GM18507 (cell line): ENCODE results near the gene RAB38.
A peak's percentile ranks its signal among the peaks of the same experiment; 100 is the strongest.

Experiments
- DNase-seq: peaks from one replicate; pipeline ENCODE4 v3.0.0; 2011; ENCODE audit warnings: low read depth; ENCODE audit not compliant: insufficient read length; ENCODE audit errors: extremely low spot score
- FAIRE-seq: peaks from 2 replicates; lab custom pipeline; 2011; peaks lifted over from hg19 to GRCh38; lab: Jason Lieb, UNC

The RAB38 gene

DNA sequence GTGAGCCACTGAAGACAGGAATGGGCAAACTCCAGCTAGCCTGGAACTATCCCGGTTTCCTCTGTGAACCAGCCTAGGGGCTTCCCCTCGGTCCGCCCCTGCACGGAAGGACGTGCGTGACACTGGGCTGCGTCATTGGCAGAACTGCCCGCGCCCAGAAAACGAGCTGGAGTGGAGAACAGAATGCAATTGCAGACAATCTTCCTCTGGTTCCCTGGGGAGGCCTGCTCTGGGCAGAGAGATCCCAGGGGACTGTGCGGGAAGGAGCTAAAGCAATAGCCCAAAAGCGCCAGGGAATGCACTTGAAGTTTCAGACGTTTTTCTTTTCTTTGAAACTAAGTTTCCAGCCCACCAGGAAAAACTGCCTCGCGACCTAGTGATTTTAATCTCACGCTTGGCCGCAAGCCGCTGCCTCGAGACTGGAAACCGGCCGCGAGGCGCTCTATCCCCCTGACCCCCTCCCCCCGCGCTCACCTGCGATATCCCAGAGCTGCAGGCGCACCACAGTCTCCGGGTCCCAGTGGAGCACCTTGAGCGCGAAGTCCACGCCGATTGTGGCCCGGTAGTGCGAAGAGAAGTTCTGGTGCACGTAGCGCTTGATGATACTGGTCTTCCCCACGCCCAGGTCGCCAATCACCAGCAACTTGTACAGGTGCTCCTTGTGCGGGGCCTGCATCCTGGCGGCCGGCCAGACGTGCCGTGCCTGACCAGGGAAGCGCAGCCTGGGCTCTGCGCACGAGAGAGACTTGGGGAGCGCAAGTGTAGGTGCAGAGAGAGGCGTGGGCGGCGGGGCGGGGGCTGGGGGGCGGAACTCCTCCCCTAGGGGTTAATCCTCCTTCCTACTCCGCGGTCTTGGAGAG lies at the start of gene RAB38:
Gene RAB38, minus strand, starts transcription at position 735 of the 860 bp plus-strand sequence. Its CDS starts 59 bp downstream, at position 676.
- peak; percentile 85 for FAIRE-seq

DNA sequence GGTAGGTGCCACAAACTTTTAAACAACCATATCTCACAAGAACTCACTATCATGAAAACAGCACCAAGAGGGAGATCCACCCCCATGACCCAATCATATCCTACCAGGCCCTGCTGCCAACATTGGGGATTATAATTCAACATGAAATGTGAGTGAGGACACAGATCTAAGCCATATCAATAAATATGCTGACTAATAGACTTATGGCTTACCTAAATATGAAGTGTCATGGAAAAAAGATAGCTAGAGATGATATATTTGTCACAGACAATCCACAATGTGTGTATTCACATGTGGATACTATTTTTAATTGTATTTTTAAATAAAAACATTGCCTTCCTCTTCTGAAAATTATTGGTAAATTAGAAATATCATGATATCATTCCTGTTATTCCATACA lies 38.2 kb upstream of the RAB38 start:
- DNase-seq (no peak), FAIRE-seq (no peak)

More for the DNA sequence above, at the start of gene RAB38:
- no peak for DNase-seq

DNA sequence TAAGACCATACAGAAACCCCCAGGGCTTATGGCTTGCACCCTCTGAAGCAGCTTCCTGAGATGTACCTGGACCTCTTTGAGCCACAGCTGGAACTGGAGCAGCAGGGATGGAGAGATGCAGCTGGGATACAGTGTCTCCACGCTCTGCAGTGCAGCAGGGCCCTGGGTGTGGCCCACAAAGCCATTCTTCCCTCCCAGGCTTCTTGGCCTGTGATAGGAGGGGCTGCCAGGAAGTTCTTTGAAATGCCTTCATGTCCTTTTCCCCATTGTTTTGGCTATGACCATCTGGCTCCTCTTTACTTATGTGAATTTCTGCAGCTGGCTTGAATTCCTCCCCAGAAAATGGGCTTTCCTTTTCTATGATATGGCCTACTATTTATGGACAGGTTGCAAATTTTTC lies 37.1 kb upstream of the RAB38 start:
- no peak for FAIRE-seq
- no peak for DNase-seq

DNA sequence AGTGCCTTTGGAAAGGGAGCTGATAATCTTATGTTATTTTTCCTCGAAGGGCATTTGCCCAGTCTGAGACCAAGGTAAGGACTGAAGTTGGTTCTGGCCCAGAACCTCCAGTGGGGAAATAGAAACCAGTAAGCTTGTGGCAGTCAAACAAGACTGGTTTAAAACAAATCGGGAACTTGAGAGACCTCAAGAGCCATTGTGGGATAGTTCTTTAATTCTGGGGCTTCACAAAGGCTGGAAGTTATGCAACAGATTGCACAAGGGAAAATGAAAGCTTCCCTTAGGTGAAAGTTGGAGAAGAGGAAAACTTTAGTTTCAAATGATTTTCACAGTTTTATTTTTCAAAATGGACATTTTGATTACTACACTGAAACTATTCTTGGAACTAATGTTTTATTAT lies 33.5 kb upstream of the RAB38 start:
- no peak for DNase-seq
- no peak for FAIRE-seq

DNA sequence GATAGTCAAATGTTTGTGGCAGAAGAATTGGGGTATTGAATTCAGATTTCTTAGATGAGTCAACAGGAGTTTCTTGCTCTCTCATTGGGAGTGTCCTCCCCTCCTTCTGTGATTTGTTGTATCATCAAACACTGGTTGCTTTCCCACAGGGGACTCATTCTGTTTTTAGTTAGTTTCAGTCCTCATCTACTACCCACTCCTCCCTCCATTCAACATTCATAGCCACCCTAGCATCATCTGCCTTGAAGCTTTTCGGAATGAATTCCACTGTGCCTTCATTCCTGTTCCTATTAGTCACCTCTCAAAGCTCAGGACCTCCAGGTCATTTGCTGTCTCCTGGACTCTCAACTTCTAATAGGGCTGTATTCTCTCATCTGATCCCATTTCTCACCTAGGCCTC lies 31.5 kb upstream of the RAB38 start:
- no peak for FAIRE-seq
- DNase-seq = no peak

DNA sequence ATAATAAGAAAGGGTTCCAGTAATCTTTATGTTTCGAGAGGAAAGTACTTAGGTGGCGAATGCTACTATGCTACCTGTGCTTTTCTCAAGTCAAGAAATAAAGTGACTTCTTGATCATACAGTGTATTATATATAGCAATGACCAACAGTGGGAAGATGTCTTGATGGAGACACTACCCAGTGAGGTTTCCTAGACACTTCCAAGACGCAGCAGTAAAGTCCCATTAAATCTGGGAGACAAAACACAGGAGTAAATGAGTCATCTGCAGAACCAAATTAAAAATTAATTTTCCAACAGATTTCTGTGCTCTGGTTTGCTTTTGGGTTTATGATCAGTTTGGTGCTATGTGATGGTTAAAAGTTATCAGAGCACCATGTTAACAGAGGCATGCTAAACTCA lies 29.1 kb upstream of the RAB38 start:
- FAIRE-seq (no peak), DNase-seq (no peak)

DNA sequence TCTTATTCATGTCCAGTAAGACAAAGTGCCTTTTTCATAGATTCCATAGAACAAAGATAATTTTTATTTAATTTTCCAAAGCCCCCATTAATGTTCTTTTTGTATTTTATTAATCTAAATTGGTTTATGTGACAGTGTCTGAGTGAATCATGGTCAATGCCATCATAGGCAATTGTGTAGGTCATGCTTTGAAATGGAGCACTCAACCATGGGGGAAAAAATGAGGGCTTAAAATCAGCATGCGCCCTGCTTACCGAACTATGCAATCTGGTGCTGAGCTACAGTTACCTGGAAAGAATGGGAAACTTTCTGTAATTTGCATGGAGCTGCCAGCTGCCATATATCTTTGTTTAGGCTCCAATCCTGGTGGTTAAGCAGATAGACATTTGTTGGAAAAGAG lies 28.4 kb upstream of the RAB38 start:
- FAIRE-seq (no peak), DNase-seq (no peak)

DNA sequence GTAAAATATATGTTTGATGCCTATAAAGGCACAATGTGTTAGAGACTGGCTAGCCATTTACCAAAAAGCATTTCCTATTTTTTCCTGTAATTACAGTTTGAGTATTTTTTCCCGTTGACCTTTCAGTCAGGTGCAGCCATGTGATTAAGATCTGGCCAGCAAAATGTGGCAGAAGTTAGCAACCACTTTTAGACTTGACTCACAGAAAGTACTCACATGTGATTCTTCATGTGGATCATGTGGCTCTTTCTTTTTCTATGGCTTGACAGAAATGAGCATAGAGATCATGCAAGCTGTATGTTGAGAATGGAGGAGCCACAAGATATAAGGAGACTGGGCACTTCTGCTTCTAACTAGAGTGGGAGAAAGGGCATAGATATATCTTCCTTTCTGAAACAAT lies 27.3 kb upstream of the RAB38 start:
- DNase-seq (no peak), FAIRE-seq (no peak)

DNA sequence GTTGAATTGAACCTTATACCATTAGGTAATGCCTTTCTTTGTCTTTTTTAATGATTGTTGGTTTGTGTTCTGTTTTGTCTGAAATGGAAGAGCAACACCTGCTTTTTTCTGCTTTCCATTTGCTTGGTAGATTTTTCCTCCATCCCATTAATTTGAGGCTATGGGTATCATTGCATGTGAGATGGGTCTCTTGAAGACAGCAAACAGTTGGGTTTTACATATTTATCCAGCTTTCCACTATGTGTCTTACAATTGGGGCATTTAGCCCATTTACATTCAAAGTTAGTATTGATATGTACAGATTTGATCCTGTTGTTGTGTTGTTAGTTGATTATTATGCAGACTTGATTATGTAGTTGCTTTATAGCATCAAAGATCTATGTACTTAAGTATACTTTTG lies 21.1 kb upstream of the RAB38 start:
- no peak for FAIRE-seq
- no peak for DNase-seq

DNA sequence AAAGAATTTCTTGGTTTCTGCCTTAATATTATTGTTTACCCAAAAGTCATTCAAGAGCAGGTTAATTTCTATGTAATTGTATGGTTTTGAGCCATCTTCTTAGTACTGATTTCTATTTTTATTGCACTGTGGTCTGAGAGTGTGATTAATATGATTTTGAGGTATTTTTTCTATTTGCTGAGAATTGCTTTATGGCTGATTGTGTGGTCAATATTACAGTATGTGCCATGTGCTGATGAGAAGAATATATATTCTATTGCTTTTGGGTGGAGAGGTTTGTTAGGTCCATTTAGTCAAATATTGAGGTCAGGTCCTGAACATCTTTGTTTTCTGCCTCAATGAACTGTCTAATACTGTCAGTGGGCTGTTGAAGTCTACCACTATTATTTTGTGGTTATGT lies 20.7 kb upstream of the RAB38 start:
- no peak for FAIRE-seq
- no peak for DNase-seq

DNA sequence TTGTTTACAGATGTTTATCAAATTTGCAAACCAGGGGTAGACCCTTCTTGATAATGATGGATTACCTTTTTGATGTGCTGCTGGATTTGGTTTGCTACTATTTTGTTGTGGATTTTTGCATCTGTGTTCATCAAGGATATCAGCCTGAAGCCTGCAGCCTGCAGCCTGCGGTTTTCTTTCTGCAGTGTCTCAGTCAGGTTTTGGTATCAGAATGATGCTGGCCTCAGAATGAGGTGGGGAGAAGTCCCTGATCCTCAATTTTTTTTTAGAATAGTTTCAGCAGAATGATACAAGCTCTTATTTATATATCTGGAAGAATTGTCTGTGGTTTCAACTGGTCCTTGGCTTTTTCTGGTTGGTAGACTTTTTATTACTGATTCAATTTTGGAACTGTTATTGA lies 19.7 kb upstream of the RAB38 start:
- DNase-seq (no peak), FAIRE-seq (peak; percentile 50)

DNA sequence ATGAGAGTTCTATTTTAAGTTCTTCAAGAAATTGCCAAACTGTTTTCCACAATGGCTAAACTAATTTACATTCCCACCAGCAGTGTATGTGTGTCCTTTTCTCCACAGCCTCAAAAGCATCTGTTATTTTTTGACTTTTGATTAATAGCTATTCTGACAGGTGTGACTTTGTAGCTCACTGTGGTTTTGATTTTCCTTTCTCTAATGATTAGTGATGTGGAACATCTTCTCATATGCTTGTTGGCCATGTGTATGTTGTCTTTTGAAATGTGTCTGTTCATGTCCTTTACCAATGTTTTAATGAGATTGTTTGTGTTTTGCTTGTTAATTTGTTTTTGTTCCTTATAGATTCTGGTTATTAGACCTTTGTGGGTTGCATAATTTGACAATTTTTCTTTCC lies 18.0 kb upstream of the RAB38 start:
- no peak for DNase-seq
- peak; percentile 44 for FAIRE-seq

DNA sequence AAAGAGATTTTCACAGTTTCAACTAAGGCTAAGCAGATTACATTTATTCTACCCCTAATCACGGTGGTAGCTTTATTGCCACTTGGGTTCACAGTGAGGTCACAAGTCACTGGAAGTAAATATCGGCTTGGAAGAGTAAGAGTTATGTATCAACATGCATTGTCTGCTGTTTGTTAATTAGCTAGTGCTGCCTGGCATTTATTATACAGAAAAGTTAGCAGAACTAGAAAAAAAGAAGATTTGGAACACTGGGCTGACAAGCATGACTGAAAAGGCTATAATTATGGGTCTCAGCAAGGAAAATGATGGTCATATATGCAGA lies 13.7 kb upstream of the RAB38 start:
- DNase-seq (no peak), FAIRE-seq (no peak)

DNA sequence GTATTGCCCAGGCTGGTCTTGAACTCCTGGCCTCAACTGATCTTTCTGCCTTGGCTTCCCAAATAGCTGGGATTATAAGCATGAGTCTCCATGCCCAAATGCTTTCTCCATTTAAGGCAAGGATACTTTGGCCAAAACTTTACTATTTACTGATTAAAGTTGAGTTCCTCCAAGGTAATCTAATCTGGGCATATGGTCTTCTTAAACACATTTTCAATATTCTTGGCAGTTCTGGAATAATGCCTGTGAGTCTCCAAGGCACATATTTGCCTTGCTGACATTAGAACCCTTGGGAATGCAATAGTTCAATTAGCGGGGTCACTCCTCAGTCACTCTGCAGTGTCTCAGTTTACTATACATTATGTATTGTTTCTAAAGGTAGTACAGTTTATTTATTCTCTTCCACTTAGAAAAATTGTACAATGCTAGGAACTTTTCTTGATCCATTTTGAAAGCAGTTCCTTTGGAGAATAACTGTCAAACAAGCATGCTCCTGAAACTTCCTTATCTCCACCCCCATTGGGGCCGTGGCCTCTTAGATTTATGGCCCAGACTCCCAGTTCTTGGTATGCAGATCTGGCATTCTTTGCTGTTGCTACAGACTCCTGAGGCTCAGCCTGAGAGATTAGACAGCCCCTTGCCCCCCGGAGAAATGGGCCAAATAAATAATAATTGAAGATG lies 13.1 kb upstream of the RAB38 start:
- no peak for FAIRE-seq
- DNase-seq = no peak

DNA sequence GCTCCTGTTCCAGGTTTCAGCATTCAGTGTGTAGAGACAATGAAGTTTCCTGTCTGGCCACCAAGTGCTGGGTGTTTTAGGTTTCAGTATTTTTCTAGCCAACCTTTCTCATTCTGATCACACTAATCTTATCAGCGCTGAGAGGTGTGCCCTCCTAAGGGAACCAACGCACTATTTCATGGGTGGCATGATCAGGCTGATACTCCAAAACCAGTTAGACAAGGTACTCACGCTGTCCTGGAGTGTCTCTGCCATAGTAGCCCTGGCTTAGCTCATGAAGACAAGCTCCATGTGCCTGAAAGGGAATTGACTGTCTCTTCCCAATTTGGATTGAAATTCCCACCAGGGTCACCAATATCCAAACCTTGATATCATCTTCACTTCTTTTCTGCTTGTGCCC lies 8.0 kb upstream of the RAB38 start:
- FAIRE-seq = no peak
- DNase-seq = no peak

DNA sequence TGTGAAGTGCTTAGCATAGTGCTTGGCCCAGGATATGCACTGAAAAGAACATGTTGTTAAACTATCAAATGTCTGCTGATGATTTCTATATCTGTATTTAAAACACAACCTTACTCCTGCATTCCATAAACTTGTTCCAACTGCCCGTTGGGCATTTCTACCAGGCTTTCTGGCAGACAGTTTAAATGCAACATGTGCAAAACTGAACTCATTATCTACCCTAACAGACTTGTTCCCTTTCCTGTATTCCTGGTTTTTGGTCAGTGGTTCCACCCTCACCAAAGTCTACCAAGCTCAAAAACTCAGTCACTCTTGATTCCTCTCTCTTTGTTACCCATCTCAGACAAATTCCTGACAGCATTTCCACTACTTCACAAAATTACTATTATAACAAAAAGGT lies 6.5 kb upstream of the RAB38 start:
- FAIRE-seq (no peak), DNase-seq (no peak)

DNA sequence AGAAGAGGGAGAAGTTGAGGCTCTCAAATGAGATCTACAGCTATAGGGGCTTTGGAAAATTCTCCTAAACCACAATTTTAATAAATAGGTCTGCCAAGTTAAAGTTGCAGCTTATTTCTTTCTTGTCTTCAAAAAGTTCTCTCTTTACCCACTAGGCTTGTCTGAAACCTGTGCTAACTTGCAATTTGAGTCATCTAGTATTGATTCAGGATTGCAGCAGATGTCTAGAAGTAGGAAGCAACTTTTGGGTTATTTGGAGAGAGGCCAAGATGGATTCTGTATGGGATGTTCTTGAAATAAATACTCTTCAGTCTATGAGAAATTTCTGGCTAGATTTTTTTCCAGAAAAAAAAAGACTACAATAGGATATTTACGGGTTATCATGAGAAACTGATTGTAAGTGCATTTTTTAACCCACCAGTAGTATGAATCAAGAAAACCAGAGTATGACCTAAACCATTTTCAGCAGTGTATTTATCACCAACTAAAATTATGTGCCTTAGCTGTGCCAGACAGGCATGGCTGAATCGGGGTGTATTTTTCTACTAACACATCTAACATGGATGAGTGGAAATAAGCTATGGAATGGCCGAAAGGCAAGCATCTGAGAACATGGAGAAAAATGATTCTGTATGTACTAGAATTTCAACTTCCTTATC lies 4.9 kb upstream of the RAB38 start:
- no peak for FAIRE-seq
- DNase-seq = no peak

DNA sequence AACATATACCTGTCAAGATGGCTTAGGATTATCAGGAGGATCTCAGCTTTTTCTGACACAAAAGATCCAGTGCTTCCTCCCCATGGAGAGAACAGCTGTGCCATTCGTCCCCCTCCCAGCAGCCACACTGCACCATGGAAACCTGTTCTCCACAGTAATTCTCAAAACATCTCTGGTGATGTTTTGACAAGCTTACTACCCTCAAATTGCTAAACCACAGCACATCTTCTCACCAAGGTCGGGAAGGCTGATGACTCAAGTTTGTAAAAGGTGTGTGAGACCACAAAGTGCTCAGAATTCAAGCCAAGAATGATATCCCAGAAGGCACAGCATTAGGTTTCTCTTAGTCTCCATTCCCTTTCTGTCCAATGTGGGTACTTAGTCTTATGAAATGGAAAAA lies 3.9 kb upstream of the RAB38 start:
- FAIRE-seq = peak; percentile 89
- no peak for DNase-seq

DNA sequence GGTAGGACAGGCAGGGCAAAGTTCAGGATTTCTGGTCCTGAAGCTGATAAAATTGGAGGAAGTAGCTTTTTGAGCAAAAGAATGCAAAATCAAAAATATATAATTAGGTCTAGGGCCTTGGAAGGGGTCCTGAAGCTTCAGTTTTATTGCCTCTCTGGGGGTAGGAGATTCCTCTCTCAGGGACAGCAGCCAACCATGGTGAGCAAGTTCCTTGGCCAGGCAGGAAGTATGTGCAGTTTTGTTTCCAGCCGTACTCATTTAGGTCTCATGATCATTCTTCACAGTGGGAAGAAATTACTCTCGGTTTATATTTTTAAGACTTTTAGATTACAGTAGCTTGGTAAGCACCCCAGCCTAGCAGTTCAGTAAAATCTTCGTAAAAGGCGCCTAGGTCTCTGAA lies 2.9 kb upstream of the RAB38 start:
- DNase-seq (no peak), FAIRE-seq (no peak)

DNA sequence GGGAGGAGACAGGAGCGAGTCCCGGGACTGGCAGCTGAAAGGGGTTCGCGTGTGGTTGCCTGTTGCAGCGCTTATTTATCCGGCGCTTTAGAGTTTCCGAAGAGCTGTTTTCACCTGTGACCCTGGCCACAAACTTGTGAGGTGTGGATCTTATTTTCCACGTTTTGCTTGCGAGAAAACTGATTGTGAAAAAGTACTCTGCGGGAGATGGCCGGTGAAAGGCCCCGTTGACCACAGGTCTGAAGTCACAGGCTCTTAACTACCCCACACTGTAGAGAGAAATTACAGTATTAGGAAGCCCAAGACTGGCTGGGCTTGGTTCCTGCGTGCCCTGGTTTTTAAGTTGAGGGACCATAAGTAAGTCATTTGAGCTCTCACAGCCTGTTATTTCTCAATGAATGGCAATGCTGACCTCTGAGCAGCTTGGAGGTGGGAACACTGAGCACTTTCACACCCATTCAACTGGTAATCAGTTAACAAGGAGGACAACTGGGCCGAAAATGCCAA lies 379 bp upstream of the RAB38 start:
- FAIRE-seq (peak; percentile 72), DNase-seq (no peak)

DNA sequence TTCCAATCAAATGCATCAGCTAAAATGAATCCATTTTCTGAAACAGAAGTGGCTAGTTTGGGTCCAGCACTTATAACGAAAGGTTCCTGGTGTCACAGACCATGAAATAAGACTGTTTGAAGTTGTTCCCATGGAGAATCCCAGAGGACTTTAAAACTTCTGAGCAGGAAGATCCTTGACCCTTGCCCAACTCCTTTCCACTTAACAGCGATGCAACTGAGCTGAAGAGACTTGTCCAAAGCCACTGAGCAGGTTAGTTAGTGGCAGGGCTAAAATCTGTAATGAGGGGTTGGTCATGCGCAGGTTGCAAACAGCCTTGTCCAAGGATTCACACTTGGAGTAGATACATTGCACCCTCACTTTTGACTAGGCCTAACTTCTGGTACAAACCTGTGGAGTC lies 1.3 kb downstream of the RAB38 start:
- FAIRE-seq = no peak
- no peak for DNase-seq
